Astrocyte of the cerebellum (primary cell): ENCODE results near the gene SSU72.
A peak's percentile ranks its signal among the peaks of the same experiment; 100 is the strongest.

Source experiments
- DNase-seq: peaks from one replicate; pipeline ENCODE4 v3.0.0-alpha.2; 2011; ENCODE audit warnings: low read depth
- H3K4me3 ChIP-seq: 2 replicates; pipeline ENCODE4 v1.5.1; 2011; ENCODE audit warnings: mild to moderate bottlenecking, low read depth, low read length, moderate library complexity
- in situ Hi-C: cut with HindIII; loops from 2 replicates; pipeline ENCODE4 v1.10.0; 2017; ENCODE audit warnings: low sequenced_read_pairs
- TF ChIP-seq, protein P1 (sequence below): IDR thresholded peaks from 2 replicates; pipeline ENCODE4 v1.5.1; 2012; ENCODE audit warnings: low read length, low read depth, moderate library complexity, mild to moderate bottlenecking; ENCODE audit errors: missing control alignments

SSU72 gene

DNA sequence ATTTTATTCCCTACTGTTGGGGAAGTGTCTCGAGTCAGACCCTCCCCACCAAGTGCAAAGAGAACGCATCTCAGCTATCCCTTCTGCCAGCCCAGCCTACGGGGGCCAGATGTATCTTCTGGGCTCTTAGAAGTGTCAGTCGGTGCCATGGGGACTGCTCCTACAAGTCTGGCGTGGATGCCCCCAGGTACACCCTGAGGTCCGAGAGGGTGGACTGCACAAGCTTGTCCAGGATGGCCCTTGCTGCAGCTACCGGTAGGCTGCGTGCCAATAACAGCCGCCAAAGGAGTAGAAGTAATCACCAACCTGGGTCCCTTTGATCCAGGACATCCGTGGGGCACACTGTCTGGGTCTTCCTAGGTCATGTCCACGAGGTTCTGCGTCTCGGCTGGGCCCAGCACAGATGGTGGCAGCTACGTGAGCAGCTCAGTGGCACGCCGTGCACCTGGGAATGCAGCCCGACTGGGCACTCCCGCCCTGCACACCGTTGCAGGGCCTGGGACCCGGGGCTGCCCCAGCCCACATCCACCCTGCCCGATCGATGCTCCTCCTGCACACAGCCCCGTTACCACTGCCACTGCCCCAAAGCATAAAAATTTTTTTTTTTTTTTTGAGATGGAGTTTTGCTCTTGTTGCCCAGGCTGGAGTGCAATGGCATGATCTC, 8.8 kb upstream of the SSU72 start:
- no peak for DNase-seq
- H3K4me3 ChIP-seq, result no peak overlapping the region
- in situ Hi-C loops, result no loop called here
- TF ChIP-seq, protein P1, sequence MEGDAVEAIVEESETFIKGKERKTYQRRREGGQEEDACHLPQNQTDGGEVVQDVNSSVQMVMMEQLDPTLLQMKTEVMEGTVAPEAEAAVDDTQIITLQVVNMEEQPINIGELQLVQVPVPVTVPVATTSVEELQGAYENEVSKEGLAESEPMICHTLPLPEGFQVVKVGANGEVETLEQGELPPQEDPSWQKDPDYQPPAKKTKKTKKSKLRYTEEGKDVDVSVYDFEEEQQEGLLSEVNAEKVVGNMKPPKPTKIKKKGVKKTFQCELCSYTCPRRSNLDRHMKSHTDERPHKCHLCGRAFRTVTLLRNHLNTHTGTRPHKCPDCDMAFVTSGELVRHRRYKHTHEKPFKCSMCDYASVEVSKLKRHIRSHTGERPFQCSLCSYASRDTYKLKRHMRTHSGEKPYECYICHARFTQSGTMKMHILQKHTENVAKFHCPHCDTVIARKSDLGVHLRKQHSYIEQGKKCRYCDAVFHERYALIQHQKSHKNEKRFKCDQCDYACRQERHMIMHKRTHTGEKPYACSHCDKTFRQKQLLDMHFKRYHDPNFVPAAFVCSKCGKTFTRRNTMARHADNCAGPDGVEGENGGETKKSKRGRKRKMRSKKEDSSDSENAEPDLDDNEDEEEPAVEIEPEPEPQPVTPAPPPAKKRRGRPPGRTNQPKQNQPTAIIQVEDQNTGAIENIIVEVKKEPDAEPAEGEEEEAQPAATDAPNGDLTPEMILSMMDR, result no peak

DNA sequence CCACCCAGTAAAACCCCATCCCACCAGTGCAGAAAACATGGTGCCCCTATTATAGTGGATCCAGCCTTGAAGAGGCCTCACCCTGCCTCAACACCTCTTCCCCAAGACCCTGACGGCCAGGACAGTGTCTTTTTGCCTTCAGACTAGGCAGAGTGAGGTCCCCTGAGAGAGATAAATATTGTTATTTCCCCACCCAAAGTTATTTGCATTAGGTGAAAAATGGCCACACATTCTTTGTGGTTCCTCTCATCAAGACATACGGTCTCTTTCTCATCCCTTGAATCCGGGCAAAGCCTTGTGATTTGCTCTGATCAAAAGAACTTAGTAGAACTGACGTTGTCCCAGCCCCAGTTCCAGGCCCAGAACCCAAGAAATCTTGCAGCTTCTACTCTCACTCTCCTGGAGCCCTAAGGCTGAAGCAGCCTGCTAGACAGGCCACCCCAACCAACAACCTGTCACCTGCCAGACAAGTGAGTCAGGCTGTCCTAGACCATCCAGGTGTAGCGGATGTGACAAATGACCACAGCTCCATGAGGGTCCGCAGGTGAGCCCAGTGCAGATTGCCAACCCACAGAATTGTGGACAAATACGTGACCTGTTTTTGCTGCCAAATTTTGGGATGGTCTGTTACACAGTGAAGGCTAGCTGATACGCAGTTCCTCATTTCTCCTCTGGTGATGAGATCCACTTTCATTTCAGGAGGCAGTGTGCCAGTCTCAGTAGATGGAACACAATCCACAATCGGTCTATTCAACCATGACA, 8.1 kb upstream of the SSU72 start:
- TF ChIP-seq, protein P1, result no peak
- no peak for DNase-seq
- in situ Hi-C loops, result no loop called here
- H3K4me3 ChIP-seq, result no peak overlapping the region

DNA sequence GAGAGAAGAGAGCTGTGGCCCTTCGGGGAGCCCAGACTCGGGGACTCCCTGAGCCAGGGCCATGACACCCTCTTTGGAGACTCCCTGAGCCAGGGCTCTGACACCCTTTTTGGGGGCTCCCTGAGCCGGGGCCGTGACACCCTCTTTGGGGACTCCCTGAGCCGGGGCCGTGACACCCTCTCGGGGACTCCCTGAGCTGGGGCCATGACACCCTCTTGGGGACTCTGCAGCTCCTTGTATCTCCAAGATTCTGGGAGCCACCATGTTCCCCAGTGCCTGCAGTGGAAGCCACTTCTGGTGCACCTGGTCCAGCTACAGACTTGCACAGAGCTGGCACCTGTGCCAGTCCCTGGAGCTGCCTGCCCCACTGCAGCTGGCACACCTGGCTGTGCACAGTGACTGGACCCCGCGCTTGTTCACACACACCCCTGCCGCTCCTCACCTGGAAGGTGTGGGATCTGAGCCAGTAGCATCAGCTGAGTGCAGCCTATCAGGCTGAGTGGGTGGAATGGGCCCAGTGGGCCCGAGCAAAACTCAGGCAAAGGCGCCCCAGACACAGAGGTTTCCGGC, 3.8 kb upstream of the SSU72 start:
- TF ChIP-seq, protein P1, result no peak
- in situ Hi-C loops, result no loop called here
- no peak for DNase-seq
- H3K4me3 ChIP-seq, result no peak overlapping the region

DNA sequence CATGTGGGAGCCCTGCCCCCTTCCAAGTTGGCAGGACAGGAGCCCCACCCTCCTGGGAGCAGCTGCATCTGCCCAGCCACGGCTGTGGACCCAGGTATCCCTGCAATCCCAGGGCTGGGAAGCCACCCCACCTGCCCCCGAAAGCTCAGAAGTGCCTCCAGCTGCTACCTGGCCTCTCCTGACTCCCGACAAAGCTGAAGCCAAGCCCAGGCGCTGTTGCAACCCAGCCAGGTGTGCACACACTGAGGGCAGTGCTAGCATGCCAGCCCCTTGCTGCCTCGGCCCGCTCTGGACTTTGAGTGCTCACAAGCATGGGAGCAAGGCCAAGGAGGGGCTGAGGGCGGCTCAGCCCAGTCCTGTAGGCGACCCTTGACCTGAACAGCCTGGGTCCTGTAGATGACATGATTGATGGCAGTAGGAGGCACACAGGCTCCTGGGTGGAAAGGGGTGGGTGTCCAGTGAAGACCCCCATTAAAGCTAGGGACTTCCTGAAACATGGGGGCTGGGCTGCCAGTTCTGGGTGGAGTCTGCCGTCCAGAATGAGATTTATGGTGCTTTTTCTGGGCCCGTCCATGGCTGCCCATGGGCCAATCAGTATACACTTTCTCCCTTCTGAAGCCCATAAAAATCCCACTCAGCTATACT, 2.8 kb upstream of the SSU72 start:
- DNase-seq, result no peak
- in situ Hi-C loops, result no loop called here
- TF ChIP-seq, protein P1, result no peak
- no peak overlapping the region for H3K4me3 ChIP-seq

DNA sequence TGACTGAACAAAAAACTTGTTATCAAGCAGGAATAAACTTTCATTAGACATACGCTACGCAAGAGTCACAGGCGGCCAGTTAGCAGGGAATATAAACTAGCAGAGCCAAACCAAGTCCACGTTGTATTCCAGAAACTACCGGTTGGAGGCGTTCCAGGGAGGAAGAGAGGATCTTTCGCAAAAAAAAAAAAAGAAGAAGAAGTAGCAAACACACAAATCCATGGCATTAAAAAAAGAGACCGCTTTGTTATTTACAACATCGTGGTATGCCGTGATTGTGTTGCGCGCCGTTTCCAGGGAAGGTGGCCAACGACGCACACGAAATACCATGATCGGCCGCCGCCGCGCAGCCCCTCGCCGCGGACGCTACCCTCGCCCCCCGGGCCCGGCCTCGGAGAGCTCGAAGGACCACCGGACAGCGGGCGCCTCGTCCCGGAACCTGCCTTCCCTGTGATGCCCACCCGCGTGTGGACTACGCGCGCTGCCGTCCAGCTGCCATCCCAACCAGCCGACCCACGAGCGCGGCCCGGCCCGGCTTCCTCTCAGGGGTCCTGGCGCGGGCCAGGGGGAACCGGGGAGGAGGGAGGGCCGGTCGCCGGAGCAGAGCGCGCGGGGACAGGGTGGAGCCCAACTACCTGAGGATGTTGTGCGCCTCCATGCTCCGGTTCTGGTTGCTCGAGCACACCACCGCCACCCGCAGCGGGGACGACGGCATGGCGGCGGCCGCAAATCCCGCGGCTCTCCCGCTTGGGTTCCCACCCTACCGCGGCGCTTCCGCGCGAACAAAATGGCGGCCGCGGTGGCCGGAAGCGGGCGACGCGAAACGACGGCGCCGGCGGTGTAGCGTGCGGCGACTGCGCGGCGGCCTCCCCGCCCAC, 581 bp downstream of the SSU72 start:
- DNase-seq, result peak; percentile 24
- in situ Hi-C loops, result no loop called here
- TF ChIP-seq, protein P1, result peak; percentile 22
- peak overlapping the region; percentile 99 for H3K4me3 ChIP-seq

DNA sequence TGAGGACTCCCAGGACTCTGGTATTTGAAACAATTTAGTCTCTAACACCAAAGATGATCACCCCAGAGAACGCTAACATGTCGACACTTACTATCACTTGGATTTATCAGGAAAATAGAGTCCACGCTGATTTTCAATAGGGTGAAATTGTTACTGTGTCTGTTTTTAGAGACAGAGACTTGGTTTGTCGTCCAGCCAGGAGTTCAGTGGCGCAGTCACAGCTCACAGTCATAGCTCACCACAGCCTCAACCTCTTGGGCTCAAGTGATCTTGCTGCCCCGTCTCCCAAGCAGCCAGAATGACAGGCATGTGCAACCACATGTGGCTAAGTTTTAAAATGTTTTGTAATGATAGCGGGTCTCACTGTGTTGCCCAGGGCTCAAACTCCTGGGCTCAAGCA, 5.3 kb downstream of the SSU72 start:
- TF ChIP-seq, protein P1, result no peak
- no peak overlapping the region for H3K4me3 ChIP-seq
- in situ Hi-C loops, result no loop called here
- DNase-seq, result no peak
